Cortex of kidney (tissue), 1 donor: ENCODE measurements around the gene CRYBA1.
"Not testable (repeated sequence)": the region's sequence is repeated elsewhere in the genome, so short reads cannot be mapped to it uniquely, and the experiment has no call there.

Experiments
- DNase-seq: peaks from one replicate; lab custom pipeline; 2025; lab: John Stamatoyannopoulos, UW

Gene CRYBA1, protein sequence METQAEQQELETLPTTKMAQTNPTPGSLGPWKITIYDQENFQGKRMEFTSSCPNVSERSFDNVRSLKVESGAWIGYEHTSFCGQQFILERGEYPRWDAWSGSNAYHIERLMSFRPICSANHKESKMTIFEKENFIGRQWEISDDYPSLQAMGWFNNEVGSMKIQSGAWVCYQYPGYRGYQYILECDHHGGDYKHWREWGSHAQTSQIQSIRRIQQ

DNA sequence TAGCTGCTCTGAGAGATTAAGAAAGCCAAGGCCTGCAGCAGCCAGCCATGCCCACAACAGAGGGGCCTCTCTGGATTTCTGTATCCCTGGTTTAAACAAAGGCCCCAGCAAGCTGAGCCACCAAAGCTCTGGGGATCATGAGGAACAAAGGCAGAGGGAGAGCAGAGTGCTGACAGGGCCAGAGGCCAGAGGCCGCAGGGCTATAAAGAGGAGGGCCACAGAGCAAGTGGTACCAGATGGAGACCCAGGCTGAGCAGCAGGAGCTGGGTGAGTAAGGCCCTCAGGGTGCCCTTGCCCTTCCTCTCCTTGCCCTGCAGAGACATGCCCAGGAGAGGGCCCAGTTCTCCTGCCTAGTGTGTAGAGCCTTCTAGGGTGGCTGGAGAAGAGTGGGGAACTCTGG lies at the start of gene CRYBA1:
TSS of gene CRYBA1 (plus strand) at position 232 of the 400 bp plus-strand sequence. CDS start at position 237, 5 bp downstream.
- DNase-seq, result no peak

GRCh38 chr17:29197516-29198272 lies 49.0 kb upstream of the CRYBA1 start:
- no peak for DNase-seq

GRCh38 chr17:29204068-29204804 lies 42.4 kb upstream of the CRYBA1 start:
- DNase-seq, result not testable (repeated sequence)

- no peak for DNase-seq
These were observed 41.6 kb upstream of the CRYBA1 start for GRCh38 chr17:29205047-29205446.

- no peak for DNase-seq
These were observed 38.7 kb upstream of the CRYBA1 start for GRCh38 chr17:29207975-29208374.

DNA sequence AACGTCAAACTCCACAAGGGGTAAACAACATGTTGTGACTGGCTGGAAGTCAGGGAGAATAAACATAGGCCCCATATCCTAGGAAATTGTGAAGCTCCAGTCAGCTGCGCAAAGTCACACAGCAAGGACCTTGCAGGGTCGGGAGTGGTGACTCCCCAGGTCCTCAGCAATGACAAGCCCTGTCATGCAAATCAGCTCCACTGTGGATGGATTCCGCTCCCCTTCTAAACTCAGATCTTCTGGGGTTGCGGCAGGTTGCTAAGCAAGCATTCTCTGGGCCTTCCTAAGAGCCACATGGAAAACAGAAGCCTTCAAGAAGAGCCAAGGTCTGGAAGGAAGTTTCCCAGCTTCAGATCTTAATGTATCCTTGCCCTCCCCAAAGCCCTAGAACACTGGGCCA lies 37.6 kb upstream of the CRYBA1 start:
- no peak for DNase-seq

DNA sequence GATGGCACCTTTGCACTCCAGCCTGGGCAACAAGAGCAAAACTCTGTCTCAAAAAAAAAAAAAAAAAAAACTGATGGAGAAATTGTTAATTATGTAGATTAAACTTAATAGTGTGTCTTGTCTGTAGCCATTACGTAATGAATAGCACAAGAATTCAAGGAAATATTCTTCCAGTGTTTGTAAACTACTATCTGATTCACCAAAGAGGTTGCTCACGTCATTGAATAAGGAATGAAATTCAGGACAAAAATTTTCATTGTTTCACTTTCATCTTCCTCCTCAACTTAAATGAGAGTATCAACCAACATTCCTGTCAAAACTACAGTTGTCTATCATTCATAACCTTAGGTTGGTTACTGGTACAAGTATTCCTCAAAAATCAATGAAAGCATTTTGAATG lies 35.8 kb upstream of the CRYBA1 start:
- no peak for DNase-seq

- DNase-seq, result no peak
These were observed 34.5 kb upstream of the CRYBA1 start for GRCh38 chr17:29212094-29212631.

- no peak for DNase-seq
These were observed 34.0 kb upstream of the CRYBA1 start for GRCh38 chr17:29212681-29213121.

DNA sequence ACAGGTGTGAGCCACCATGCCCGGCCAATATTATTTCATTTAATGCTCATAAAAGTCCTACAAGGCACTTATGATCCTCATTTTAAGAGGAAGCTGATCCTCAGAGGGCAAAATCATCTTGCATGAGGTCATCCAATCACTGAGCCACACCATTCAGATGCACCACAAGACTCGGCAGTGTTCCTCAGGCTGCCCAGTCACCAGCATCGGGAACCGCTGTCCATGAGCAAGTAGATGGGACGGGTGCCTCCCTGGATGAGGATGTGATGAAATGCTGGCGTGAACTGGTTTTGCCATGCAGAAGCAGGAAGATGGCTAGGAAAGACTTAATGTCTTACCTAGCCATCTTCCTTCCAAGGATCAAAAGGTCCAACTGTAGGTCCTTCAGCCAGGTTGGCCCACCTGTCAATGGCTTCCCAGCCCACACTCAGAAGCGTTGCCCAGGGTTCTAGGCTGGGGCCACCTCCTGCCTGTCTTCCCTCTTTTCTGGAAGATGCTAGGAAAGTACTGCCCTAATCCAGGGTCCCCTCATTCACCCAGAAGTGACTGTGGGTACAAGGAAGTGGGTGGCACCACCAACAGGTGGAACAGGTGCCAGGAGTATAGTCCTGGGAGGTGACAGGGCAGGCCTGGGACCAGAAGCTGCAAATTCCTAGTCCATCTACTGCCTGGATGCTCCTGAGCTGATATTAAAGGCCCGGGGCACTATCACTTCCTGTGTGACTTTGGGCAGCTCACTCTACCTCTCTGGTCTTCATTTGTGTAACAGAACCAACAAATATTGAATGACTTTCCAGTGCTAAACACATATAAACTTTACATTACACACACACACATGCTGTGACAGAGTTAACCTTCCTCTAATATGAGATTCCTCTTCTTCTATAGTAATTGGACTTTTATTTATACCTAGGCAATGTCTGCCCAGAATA lies 32.2 kb upstream of the CRYBA1 start:
- DNase-seq, result no peak

- DNase-seq, result no peak
These were observed 31.5 kb upstream of the CRYBA1 start for GRCh38 chr17:29215174-29215573.

- no peak for DNase-seq
These were observed 30.9 kb upstream of the CRYBA1 start for GRCh38 chr17:29215717-29216116.

DNA sequence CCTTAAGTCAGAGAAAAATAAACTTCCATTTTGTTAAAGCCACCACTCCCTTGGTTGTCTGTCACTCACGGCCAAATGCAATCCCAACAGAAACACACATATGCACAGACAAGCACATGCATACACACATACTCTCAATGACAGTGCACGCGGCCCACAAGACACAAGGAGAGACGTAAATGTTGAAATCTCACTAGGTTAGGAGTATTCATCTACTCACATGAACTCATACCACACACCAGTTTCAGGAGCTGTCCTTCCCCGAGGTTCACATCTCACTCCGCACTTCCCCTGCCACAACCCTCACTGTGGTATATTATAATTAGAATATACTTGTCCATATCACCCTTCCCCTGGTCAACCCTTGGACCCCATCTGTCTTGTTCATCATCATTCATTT lies 30.5 kb upstream of the CRYBA1 start:
- no peak for DNase-seq

- DNase-seq, result no peak
These were observed 29.8 kb upstream of the CRYBA1 start for GRCh38 chr17:29216856-29217255.

DNA sequence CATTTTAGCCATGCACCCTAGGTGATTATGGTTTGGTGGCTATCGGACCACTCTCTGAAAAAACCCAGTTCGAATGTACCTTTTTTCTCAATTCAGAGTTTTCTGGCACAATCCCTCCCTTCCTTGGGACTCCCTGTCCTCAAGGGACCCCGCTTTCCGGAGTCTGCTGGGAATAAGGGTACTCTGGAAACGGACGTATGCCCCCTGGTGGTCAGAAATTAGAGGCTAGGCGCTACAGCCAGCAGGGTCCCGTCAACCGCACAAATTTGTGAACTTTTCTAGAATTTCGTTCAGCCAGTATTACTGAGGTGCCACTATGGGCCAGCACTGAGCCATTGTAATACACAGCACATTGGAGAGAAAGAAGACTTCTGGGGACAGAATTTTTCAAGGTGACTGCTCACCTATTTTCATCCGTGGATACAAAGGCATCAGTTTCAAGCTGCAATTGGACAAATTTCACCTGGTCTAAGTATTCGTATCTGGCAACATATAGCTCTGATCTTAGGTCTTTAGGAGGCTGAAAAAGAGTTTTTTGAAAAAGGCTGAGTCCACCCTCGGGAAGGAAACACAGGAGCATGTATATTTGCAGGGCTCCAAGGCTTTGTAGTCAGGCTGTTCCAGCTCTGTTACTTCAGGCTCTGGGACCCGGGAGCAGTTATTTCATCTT lies 27.1 kb upstream of the CRYBA1 start:
- DNase-seq, result no peak

- DNase-seq, result not testable (repeated sequence)
These were observed 25.3 kb upstream of the CRYBA1 start for GRCh38 chr17:29221338-29221737.

DNA sequence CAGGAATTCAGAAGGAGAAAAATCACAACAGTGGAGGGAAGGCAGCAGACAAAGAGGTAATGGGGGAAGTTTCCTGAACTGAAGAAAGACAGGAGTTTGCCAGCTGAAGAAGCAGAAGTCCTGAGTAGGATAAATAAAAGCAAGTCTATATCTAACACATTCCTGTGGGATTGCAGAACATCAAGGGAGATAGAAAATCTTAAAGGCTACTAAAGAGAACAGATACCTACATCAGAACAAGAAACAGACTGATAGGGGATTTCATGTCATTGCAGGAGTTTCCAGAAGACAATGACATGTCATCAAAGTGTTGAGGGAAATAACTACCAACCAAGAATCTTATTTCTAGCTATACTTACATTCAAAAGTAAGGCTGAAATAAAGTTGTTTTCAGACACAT lies 21.3 kb upstream of the CRYBA1 start:
- DNase-seq, result no peak

- no peak for DNase-seq
These were observed 13.4 kb upstream of the CRYBA1 start for GRCh38 chr17:29233301-29233700.

DNA sequence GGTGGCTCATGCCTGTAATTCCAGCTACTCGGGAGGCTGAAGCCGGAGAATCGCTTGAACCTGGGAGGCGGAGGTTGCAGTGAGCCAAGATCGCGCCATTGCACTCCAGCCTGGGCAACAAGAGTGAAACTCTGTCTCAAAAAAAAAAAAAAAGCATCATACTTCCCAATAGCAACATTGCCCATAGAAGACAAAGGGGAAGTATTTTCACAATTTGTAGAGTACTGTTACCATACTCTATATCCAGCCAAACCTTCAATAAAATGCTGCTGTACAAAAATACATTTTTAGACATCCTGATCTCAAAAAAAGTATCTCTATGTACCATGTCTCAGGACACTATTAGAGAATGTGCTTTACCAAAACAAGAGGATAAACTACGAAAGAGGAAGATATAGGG lies 11.7 kb upstream of the CRYBA1 start:
- not testable (repeated sequence) for DNase-seq

DNA sequence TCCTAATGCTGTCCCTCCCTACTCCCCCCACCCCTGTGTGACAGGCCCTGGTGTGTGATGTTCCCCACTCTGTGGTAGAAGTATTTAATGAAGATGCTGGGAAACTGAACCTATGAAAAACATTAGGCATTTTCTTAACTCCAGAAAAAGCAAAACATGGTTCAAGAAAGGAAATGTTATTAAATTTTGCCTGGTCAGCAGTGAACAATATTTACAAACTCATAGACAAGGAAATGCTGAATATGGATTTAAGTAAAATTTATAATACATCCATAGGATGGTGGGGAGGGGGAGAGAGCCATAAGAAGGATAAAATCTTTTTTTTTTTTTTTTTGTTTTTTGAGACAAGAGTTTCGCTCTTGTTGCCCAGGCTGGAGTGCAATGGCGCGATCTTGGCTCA lies 10.8 kb upstream of the CRYBA1 start:
- no peak for DNase-seq
